ENCODE measurements around the gene USP32.
"Not testable (repeated sequence)": the region's sequence is repeated elsewhere in the genome, so short reads cannot be mapped to it uniquely, and the experiment has no call there.

USP32 gene

DNA sequence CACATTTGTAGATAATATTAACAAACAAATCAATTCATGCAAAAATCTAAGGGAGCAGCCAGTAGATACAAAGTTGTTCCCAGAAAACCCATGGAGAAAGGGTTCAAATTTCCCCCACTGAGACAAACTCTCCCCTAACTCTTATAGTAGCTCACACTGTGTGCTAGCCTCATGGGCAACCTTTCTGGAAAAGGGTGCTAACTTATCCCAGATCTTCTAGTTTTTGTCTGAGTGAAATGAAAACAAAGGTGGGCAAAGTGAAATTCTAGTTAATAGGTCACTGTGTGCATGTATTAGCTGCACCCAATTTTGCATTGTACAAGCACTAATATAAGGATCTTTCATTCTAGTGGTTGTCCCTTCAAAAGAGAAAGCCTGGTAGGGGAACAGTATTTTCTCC lies 9.9 kb upstream of the USP32 start:
- DNase-seq = no peak

DNA sequence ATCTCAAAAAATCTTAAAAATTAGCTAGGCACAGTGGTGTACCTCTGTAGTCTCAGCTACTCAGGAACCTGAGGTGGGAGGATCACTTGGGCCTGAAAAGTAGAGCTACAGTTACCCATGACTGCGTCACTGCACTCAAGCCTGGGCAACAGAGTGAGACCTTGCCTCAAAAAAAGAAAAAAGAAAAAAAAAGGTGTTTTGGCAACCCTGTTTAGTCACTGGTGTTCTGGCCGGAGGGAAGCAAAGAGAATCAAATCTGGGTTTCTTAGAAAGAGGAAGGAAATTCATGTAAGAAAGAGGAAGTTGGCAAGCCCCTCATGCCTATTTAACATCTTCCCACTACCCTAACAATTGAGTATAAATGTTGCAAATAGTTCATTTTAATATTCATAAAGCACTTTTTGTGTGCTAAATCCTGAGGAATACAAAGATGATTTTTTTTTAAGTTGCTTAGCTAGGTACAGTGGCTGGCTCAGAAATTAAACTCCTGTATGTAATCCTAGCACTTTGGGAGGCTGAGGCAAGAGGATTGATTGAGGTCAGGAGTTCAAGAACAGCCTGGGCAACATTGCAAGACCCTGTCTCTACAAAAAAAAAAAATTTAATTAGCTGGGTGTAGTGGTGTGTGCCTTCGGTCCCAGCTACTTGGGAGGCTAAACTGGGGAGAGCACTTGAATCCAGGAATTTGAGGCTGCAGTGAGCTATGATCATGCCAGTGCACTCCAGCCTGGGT lies 6.5 kb upstream of the USP32 start:
- DNase-seq = no peak

DNA sequence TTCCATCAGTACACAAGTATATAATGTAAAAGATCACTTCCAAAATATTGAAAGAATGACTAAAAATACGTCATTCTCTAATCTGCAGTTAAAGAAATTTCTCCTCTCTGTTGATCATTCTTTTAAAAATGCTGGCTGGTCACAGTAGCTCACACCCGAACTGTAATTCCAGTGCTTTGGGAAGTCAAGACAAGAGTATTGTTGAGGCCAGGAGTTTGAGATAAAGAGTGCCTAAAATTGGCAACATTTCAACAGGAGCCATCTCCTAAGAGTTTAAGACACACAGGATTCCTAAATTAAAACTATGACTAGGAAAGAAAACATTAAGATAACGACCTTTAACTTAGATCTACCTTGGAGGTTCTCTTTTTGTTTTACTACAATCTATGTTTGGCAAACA lies 4.5 kb upstream of the USP32 start:
- DNase-seq = no peak

DNA sequence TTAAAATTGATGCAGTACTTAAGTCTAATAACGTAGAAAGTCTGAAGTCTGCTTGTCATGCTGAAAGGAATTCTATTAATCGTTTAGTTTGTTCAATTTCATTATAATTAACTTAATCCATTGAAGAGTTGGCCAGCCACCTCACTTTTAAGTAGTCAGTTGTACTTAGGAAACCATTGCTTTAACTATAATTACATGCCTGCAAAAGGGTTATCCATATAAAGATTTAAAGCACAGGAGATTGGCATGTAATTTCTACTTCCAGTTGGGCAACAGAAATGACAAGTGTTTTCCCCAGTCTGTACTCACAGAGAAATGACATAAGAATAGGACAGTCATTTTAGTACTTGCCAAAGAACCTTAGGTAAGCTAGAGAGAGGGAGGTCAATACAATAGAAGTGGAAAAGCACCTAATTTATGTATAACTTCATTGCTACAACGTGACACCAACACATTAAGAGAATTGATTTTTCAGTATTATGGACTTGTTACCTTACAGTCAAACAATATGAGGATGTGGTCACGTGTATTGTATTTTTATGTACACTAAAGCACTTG lies 3.7 kb upstream of the USP32 start:
- no peak for DNase-seq

DNA sequence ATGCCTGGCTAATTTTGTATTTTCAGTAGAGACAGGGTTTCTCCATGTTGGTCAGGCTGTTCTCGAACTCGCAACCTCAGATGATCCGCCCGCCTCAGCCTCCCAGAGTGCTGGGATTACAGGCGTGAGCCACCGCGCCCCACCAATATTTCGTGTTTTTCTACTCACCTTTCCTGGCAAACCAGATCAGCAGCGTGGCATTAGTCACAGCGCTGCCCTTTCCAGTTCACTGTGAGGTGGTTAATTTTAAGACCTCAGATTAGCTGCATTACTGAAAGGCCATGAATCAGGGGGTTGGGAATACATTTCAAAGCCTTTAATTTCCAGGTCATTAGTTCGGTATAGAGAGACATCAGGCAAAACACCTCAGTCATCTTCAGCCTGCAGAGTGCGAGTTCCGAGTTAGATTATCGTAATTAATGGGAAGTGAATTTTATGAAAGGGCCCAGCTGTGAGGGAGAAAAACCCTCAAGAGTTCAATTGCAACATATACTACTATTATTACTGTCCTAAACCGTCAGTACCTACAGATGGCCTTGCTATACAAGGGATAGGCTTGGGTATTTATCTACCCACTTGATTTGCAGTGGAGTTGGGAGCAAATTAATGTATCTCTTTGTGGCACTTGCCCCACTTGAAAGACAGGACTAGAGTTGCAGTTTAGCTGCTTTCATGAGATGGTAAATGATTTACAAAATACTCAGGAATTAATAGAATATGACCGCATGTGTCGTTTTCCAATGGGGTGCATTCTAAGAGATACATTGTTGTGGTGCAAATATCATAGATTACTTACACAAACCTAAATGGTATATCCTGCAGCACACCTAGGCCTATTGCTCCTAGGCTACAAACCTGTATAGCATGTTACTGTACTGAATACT lies 2.1 kb upstream of the USP32 start:
- DNase-seq = no peak

DNA sequence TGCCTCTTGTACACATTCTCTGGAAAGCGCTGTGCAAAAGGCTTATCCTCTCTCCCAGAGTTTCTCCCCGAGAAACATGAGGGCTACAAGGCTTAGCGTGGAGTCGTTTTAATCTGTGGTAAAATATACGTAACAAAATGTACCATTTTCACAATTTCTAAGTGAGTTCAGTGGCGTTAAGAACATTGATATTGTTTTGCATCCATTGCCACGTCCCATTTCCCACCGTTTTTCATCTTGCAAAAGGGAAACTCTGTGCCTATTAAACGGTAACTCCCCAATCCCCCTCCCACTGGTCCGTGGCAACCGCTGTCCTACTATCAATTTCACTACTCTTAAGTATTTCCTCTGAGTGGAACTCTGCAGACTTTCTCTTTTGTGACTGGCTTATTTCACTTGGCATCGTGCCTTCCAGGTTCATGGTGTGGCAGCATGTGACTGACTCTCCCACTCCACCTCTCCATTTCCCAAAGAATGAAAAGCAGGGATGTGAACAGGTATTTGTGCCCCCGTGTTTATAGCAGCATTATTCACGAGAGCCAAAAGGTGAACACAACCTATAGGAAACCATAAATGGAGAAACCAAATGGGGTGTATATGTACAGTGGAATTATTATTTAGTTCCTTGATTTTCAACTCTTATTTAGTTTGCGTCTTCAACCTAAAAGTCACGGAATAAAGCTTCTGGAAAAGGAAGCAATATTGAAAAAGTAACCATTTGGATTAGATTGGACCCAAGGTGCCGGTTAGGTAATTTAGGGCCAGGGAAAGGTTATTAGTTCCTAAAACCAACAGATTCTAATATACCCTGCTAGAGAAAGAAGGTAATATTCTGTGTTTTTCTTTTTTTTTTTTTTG lies 1.1 kb upstream of the USP32 start:
- peak; percentile 53 for DNase-seq

DNA sequence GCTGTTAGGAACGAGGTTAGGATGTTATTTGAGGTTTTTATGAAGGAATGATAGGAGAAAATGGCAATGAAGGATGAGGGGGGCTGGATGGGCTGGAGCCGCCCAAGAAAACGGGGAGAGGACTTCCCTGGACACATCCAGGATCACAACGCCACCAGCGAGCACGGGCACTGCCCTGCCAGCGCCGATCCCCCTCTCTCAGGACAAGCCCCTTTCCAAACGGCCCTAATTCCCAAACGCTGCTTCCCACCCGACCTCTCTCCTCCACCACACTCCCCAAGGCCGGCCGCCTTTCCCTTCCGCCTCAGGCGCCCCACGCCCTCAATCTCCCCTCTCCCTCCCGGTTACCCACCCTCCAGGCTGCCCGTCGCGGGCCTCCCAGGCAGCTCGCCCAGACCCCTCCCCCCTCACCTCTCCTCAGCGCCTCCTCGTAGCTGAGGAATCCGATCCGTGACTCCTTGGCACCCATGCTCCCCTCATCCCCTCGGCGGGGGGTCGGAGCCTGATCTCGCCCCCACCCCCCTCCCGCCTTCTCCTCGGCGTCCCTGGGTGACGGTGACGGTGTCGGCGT lies 377 bp downstream of the USP32 start:
- no peak for DNase-seq

DNA sequence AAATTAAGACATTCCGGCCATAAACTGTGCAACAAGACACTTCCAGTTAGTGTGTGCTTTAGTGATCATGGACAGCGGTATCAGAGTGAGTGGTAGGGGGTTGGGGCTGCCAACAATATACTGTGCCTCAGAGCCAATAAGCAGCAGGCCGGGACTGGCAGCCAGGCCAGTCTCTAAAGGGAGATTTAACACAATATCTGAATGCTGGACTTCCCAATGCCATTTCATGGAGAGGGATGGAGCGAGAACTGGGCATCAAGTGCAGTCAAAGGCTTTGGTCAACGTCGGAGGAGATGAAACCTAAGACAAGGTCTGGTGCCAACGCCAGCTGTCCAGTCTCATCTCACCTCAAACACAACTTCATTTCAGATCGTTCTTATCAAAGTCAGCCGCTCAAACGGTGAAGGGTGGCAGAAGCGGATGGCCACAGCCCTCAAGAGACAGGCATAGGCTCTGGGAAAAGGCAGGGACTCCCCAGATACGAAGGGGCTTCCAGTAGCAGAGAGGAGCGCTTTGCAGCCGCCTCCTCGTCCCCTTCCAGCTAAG lies 935 bp downstream of the USP32 start:
- no peak for DNase-seq

DNA sequence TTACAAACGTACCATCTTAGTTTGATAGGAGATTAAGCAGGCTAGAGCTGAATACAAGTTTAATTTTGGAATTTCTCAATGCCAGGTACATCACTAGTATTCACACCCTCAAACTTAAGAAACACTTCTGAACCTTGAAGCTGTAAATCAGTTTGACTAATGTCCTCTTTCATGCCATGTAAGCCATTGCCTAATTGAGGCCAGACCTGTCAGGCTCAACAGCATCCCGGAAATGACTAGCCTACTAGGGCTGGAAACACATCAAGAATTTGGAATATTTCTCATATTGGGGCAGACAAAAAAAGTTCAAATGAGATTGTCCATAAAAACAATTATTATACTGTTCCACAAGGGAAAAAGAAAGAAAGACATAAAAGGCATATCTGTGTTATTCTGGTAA lies 1.7 kb downstream of the USP32 start:
- no peak for DNase-seq

DNA sequence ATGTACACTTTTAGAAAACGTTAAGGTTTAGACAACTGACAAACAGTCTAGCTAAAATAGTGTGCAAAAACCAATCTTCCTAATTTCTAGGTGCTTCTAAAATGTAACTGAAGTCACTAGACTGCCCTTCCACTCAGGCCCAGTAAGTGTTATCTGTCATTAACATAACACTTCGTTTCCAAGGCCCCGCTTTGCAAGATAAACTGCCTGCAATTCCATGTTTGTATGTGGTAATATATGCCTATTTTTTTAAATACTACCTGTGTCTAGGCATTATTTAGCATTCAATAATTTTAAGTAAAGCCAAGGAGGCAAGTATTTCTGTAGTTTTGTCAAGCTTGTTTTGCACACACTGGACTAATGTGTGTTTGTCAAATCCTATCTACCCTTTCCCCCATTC lies 3.2 kb downstream of the USP32 start:
- DNase-seq = no peak

DNA sequence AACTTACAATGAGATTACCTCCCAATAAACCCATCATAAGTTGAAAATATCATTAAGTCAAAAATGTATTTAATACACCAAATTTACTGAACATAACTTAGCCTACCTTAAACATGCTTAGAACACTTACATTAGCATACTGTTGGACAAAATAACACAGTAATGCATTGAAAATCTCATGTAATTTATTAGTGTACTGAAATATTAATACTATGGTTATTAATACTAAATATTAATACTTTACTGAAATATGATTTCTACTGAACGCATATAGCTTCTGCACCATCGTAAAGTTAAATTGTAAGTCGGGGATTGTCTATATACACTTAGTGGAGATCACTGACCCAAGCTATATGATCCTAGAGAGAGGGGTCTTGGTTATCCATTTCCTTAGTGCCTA lies 4.3 kb downstream of the USP32 start:
- no peak for DNase-seq

DNA sequence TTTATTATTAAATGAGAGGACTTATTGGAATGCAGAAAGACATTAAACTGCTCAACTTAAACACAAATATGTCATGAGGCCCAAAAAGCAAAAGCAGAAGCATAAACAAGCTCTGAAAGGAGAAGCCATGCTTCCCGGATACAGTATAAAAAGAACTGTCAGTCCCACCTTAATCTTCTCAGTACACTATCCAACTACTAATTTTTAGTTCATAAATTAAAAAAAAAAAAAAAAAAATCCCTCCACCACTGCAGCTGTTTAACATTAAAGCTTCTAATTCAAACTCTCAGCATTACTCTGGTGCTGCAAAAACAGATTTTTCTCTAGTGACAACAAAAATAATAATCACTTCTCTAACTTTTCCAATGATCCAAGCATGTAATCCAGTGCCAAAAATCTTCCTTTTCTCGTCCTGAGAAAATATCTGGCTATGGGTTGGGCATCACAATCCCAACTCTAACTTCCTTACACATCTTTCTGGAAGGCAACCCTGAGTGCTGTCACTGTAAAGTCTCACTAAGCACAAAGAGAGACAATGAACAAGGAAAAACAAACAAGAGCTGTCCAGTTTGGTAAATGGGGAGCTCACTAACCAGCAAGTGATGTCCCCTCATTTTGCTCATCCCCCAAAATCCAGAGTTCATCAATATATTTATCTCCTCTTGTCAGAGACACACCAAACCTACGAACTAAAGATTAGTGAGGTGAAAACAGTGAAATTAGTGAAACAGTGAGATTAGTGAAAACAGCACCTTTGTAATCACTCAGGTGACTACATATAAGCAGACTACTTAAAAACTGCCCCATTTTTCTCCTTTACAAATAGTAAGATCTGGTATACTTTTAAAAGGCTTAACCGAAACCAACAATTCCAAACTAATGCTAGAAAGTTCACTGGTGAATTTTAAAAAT lies 5.5 kb downstream of the USP32 start:
- no peak for DNase-seq

DNA sequence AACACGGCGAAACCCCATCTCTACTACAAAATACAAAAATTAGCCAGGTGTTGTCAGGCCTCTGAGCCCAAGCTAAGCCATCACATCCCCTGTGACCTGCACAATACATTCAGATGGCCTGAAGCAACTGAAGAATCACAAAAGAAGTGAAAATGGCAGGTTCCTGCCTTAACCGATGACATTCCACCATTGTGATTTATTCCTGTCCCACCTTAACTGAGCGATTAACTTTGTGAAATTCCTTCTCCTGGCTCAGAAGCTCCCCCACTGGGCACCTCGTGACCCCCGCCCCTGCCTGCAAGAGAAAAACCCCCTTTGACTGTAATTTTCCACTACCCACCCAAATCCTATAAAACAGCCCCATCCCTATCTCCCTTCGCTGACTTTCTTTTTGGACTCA lies 7.0 kb downstream of the USP32 start:
- DNase-seq = not testable (repeated sequence)

DNA sequence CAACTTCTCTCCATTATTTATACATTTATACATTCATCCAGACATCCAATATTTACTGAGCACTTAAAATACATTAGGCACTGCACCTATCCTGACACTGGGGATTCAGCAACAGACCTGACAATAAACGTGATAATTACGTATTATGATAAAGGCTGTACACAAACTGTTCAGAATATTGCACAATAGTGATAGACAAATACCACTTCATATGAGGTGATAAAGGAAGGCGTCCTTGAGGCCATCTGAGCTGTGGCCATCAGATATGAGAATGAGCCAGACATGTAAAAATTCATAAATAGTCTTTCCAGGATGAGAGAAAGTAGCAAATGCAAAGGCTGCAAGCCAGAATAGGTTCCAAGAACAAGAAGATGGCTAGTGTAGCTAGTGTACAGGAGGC lies 8.6 kb downstream of the USP32 start:
- DNase-seq = no peak

DNA sequence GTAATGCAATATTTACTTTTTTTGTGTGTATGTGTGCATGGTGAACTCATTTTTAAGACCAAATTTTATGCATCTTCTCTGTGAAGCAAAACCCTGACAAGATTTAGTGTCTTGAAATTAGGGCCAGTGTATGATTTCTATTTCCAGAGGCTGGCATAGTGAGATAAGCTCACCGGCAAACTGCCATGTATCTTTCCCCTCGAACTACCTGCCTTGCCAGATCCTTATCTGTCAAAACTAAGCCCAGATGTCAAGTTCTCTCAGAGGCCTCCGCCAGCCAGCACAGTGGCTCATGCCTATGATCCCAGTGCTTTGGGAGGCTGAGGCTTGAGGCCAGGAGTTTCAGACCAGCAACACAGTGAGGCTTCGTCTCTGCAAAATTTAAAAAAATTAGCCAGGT lies 10.0 kb downstream of the USP32 start:
- no peak for DNase-seq

DNA sequence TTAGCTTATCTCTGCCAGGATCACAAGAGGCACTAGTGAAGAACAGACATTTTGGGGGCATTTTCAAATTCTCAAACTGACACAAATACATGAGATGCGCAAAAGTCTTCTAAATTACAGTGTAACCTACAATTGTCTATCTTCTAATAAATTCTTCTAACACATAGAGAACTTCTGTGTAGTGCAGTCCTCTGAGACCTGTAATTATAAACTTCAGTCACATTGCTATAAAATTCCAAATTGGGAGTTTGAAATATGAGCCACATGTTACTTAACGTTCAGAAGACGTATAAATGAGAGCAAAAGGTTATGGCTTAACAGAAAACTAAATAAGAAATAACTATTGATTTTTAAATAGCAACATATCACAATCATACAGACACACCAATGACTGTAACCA lies 12.5 kb downstream of the USP32 start:
- DNase-seq = not testable (repeated sequence)

DNA sequence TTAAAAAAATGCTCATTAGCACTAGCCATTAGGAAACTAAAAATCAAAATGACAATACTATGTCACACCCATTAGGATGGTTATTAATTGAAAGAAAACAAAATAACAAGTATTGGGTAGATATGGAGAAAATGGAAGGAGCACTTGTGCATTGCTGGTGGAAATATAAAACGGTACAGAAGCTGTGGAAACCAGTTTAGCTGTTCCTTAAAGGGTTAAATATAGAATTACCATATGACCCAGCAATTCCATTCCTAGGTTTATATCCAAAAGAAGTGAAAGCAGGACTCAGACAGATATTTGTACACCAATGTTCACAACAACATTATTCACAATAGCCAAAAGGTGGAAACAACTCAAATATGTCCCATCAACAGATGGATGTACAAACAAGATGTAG lies 13.7 kb downstream of the USP32 start:
- DNase-seq = not testable (repeated sequence)

DNA sequence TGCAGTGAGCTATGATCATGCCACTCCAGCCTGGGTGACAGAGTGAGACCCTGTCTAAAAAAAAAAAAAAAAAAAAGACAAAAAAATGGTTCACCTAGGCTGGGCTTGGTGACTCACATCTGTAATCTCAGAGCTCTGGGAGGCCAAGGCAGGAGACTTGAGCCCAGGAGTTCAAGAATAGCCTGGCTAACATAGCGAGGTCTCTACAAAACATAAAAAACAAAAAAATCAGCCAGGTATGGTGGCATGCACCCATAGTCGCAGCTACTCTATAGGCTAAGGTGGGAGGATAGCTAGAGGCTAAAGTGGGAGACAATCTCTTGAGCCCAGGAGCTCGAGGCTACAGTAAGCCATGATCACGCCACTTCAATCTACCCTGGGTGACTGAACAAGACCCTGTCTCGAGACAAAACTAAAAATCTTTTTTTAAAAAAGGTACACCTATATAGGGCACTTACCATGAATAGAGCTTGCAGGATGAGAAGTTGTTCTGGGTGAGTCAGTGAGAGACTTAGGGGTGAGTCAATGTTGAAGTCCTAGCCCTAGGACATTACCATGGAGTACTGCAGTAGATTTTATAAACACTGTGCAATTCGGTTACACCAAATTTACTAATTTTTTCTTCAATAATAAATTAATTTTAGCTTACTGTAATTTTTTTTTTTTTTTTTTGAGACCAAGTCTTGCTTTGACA lies 19.0 kb downstream of the USP32 start:
- no peak for DNase-seq

DNA sequence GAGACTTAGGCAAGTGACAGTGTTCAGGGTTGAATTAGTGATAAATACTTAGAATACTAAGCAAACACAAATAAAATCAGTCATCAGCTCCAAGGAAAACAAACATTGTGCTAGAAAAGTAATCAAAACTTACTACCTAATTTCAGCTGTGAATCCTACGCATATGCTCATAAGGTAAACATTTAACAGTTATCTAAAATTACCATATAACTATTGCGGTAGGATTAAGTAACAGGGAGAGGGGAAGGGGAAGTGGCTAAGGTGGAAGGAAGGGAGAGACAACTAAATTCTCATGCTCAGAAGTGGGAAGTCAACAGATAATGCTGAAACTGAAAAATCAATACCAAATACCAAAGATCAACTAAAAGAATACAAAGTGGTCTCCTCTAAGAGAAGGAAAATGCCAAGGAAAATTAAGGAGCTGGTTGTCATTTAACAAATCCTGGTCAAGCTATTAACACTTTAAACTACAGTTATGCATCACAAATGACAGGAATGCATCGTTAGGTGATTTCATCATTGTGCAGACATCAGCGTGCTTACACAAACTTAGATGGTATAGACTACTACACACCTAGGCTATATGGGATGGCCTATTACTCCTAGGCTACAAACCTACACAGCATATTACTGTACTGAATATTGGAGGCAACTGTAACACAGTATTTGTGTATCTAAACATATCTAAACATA lies 20.0 kb downstream of the USP32 start:
- no peak for DNase-seq

DNA sequence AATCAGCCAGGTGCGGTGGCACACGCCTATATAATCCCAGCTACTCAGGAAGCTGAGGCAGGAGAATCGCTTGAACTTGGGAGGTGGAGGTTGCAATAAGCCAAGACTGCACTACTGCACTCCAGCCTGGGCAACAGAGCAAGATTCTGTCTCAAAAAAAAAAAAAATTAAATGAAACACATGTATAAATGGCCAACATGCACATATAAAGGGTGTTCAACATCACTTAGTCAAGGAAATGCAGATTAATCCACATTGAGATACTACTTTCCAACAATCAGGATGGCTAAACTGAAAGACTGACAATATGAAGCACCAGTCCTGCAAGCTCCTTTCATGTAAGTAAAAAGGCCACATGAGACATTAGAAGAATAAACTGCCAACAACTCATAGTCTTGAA lies 20.5 kb downstream of the USP32 start:
- DNase-seq = no peak
